ENCODE results near the gene CYB561. TPM values are rescaled to one million over a fixed set of nuclear protein-coding genes. Genes with fewer than 3 reads are reported as not detected.
A peak's percentile ranks its signal among the peaks of the same experiment; 100 is the strongest.

CYB561 gene
- total and polyA plus RNA-seq, 2 experiments from 2014 or later, result 13.7 to 30.9 TPM

GRCh38 chr17:63419949-63420867 is 25.9 kb downstream of the CYB561 start:
- Histone ChIP-seq H2AFZ (no peak overlapping the region), H3K36me3 (ENCODE audit: insufficient read depth) (no peaks in the 10 kb centered on the region), H3K27ac (ENCODE audit: low read depth) (no peak overlapping the region), H3K27me3 (ENCODE audit: insufficient read depth) (no peaks in the 10 kb centered on the region), H4K20me1 (replicated peaks; ENCODE audit: insufficient read depth) (no peaks in the 10 kb centered on the region), H3K9me2 (ENCODE audit: insufficient read depth) (no peaks in the 10 kb centered on the region), H3K4me1 (ENCODE audit: insufficient read depth) (0 out of 2 replicates have a peak, but pooled peaks cover 5% of the 10 kb centered on the region), H3K4me2 (no peak overlapping the region), H3K79me2 (replicated peaks; ENCODE audit: insufficient read depth) (no peaks in the 10 kb centered on the region), H3F3A (replicated peaks; ENCODE audit: low read depth) (no peaks in the 10 kb centered on the region), H3K4me3 (no peak overlapping the region)
- DNase-seq (ENCODE audit: low spot score), result no peak
- Mint-ChIP-seq H3K27ac (peak overlapping the region; percentile 21; the same call in 1 of the 2 replicates), H3K27me3 (ENCODE audit: insufficient read depth, low read depth, poor library complexity) (no peaks in the 10 kb centered on the region), H3K9me3 (no peaks in the 10 kb centered on the region), H3K4me3 (no peak overlapping the region), H3K36me3 (ENCODE audit: low read depth) (peaks cover 7% of the 10 kb centered on the region; the same call in 2 of the 3 replicates), H3K4me1 (peaks cover 11% of the 10 kb centered on the region)
- ATAC-seq, result no peak
- TF ChIP-seq JUNB (IDR thresholded peaks at IDR 0.05; ENCODE audit: unreplicated experiment), result no peak
- no peak for TF ChIP-seq STAT1 (IDR thresholded peaks at IDR 0.05; ENCODE audit: unreplicated experiment)
- TF ChIP-seq REST (IDR thresholded peaks at IDR 0.05; ENCODE audit: unreplicated experiment), result no peak
- no peak for TF ChIP-seq ZNF114 (CRISPR knock-in tag; IDR thresholded peaks at IDR 0.05)
- TF ChIP-seq ZNF462 (CRISPR knock-in tag; IDR thresholded peaks at IDR 0.05), result no peak
- TF ChIP-seq POLR2AphosphoS5 (IDR thresholded peaks at IDR 0.05; ENCODE audit: low read depth), result no peak
- no peak for TF ChIP-seq NANOG (IDR thresholded peaks at IDR 0.05; ENCODE audit: borderline replicate concordance)
- TF ChIP-seq CTCF (conservative IDR thresholded peaks at IDR 0.05; ENCODE audit: low read depth in 2 of 2), result no peak
- no peak for TF ChIP-seq ETS1 (IDR thresholded peaks at IDR 0.05)
- no peak for TF ChIP-seq EZH2phosphoT487 (IDR thresholded peaks at IDR 0.05; ENCODE audit: unreplicated experiment)

Measured in GM23338 (cell line).